Keratinocyte (primary cell): ENCODE measurements around the gene TPO. TPM values are rescaled to one million over a fixed set of nuclear protein-coding genes. Genes with fewer than 3 reads are reported as not detected.

ENCODE experiments used
- DNase-seq: peaks from one replicate; pipeline ENCODE4 v3.0.0-alpha.2; 2011; ENCODE audit warnings: low read depth, missing footprints, low spot score
- FAIRE-seq: peaks from 2 replicates; lab custom pipeline; 2011; peaks lifted over from hg19 to GRCh38; lab: Jason Lieb, UNC
- H2AFZ ChIP-seq: 2 replicates; pipeline ENCODE4 v1.6.0; 2012; ENCODE audit warnings: low read length, control low read depth, inconsistent platforms; ENCODE audit not compliant: control insufficient read depth
- H3K27ac ChIP-seq: 2 replicates; pipeline ENCODE4 v1.5.1; 2011; ENCODE audit warnings: low read length; ENCODE audit not compliant: control insufficient read depth, insufficient read depth
- H3K27me3 ChIP-seq: 3 replicates; pipeline ENCODE4 v1.6.0; 2011; ENCODE audit warnings: low read length; ENCODE audit not compliant: control insufficient read depth, insufficient read depth; ENCODE audit errors: extremely low read depth
- H3K36me3 ChIP-seq, 2 experiments: 2 replicates in 1 of 2; 3 replicates in 1 of 2; pipeline ENCODE4 v1.5.1; 2011; ENCODE audit warnings: low read length in 2 of 2, mild to moderate bottlenecking in 1 of 2; ENCODE audit not compliant: control insufficient read depth in 2 of 2, insufficient read depth in 2 of 2; ENCODE audit errors: extremely low read depth in 1 of 2
- H3K4me1 ChIP-seq: 3 replicates; pipeline ENCODE4 v1.5.1; 2011; ENCODE audit warnings: low read length; ENCODE audit not compliant: control insufficient read depth, insufficient read depth; ENCODE audit errors: extremely low read depth
- H3K4me2 ChIP-seq: 3 replicates; pipeline ENCODE4 v1.6.0; 2011; ENCODE audit warnings: low read depth, low read length; ENCODE audit not compliant: control insufficient read depth, insufficient read depth; ENCODE audit errors: extremely low read depth
- H3K4me3 ChIP-seq, 3 experiments: fragments of 200-600 bp in 1 of 3; sonication (generic) in 1 of 3; 2 replicates in 2 of 3; 3 replicates in 1 of 3; pipeline ENCODE4 v1.5.1; 2011 to 2016; ENCODE audit warnings: low read length in 3 of 3, mild to moderate bottlenecking in 3 of 3, control low read depth in 2 of 3, inconsistent platforms in 1 of 3, low read depth in 1 of 3, mixed read lengths in 1 of 3, mixed run types in 1 of 3, moderate library complexity in 1 of 3; ENCODE audit not compliant: control insufficient read depth in 2 of 3, insufficient read depth in 2 of 3; ENCODE audit errors: extremely low read depth in 1 of 3
- H3K79me2 ChIP-seq: 2 replicates; pipeline ENCODE4 v1.6.0; 2012; ENCODE audit warnings: low read length; ENCODE audit not compliant: control insufficient read depth, insufficient read depth
- H3K9ac ChIP-seq: 3 replicates; pipeline ENCODE4 v1.6.0; 2011; ENCODE audit warnings: low read length; ENCODE audit not compliant: control insufficient read depth, insufficient read depth; ENCODE audit errors: extremely low read depth
- H3K9me1 ChIP-seq: 3 replicates; pipeline ENCODE4 v1.6.0; 2011; ENCODE audit warnings: low read length; ENCODE audit not compliant: control insufficient read depth, insufficient read depth; ENCODE audit errors: extremely low read depth
- H3K9me3 ChIP-seq: 2 replicates; pipeline ENCODE4 v1.5.1; 2012; ENCODE audit warnings: low read depth, low read length; ENCODE audit not compliant: control insufficient read depth
- H4K20me1 ChIP-seq: 3 replicates; pipeline ENCODE4 v1.6.0; 2011; ENCODE audit warnings: low read length; ENCODE audit not compliant: control insufficient read depth, insufficient read depth; ENCODE audit errors: extremely low read depth
- CTCF ChIP-seq, 3 experiments: IDR thresholded peaks in 1 of 3; conservative IDR thresholded peaks in 1 of 3; optimal IDR thresholded peaks in 1 of 3; 2 replicates in 2 of 3; 3 replicates in 1 of 3; pipeline versions ENCODE3 to v1.5.1; 2011; ENCODE audit warnings: low read length in 3 of 3, mild to moderate bottlenecking in 3 of 3, moderate library complexity in 2 of 3, control low read depth in 1 of 3, inconsistent platforms in 1 of 3; ENCODE audit not compliant: insufficient read depth in 2 of 3; ENCODE audit errors: extremely low read depth in 1 of 3
- EZH2 ChIP-seq: IDR thresholded peaks from one replicate; pipeline ENCODE4 v1.6.1; 2012; ENCODE audit warnings: inconsistent platforms, mild to moderate bottlenecking, low read length, moderate library complexity
- dilution Hi-C: fragments of 300-500 bp; cut with MboI; formaldehyde crosslinking; loops from one replicate; pipeline ENCODE4 v1.7.0; 2020; ENCODE audit warnings: low sequenced_read_pairs; ENCODE audit not compliant: extremely low pct_ligation_motif_present
- polyA plus RNA-seq, 5 experiments: library from polyadenylated mRNA; depleted of rRNA in 3 of 5; stranded (reverse) in 3 of 5; stranded (forward) in 1 of 5; unstranded in 1 of 5; fragments of >200 nt; gene quantifications; 1 replicate in 1 of 5; 2 replicates in 3 of 5; 3 replicates in 1 of 5; pipeline versions ENCODE4 v1.2.1 to v1.2.3, GENCODE V29; 2011 to 2012; ENCODE audit warnings: missing spikeins in 2 of 5, low read depth in 1 of 5, low replicate concordance in 1 of 5

Gene TPO
- polyA plus RNA-seq, 1 donor (not counting 4 experiments of a cell fraction or from before 2014, with no cell fraction given) = 0.07 TPM

DNA sequence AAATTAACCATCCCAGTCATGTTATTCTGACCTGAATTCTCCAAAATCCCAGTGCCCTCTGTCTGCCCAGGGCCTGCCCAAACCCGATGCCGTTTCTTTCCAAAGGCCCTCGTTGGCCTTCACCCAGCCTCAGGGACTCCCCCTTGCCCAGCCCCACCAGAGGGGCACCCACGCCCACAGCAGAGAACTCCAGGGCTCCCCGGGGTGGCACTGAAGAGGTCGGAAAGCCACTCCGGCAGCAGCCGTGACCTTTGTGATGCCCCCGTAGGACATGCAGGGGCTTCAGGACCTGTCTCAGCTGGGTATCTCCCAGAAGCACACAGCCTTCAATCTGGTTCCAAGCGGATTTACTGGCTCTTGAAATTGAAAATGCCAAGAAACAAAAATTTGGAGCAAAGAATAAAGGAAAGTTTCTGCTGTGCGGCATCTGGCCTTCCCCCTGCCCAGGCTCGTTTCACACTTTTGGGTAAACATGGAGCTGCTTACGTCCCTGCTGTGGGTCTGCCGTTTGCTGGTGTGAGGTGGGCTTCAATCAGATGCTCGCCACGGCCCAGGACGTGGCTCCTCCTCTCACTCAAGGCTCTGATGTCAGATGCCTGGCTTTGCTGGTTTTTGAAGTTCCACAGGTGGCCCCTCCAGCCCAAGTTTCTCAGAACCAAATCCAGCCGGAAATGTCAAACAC, 101.3 kb downstream of the TPO start:
- no peak for FAIRE-seq
- dilution Hi-C loops = no loop called here
- DNase-seq = no peak
- no peak overlapping the region for H3K27ac ChIP-seq
- no peaks in the 10 kb centered on the region for H3K9me3 ChIP-seq
- H2AFZ ChIP-seq = no peak overlapping the region
- H3K4me1 ChIP-seq = no peaks in the 10 kb centered on the region
- TF ChIP-seq CTCF (optimal IDR thresholded peaks at IDR 0.05 in 1 of 3, IDR thresholded peaks at IDR 0.05 in 1 of 3, conservative IDR thresholded peaks at IDR 0.05 in 1 of 3; ENCODE audit: extremely low read depth in 1 of 3, insufficient read depth in 2 of 3, low read length in 3 of 3) = no peak
- no peak for TF ChIP-seq EZH2
- no peak overlapping the region for H3K9ac ChIP-seq
- H3K9me1 ChIP-seq = no peaks in the 10 kb centered on the region
- H4K20me1 ChIP-seq = no peaks in the 10 kb centered on the region
- no peaks in the 10 kb centered on the region for H3K79me2 ChIP-seq
- no peak overlapping the region for H3K4me2 ChIP-seq
- H3K4me3 ChIP-seq = no peak overlapping the region
- H3K27me3 ChIP-seq = no peaks in the 10 kb centered on the region
- no peaks in the 10 kb centered on the region for H3K36me3 ChIP-seq

DNA sequence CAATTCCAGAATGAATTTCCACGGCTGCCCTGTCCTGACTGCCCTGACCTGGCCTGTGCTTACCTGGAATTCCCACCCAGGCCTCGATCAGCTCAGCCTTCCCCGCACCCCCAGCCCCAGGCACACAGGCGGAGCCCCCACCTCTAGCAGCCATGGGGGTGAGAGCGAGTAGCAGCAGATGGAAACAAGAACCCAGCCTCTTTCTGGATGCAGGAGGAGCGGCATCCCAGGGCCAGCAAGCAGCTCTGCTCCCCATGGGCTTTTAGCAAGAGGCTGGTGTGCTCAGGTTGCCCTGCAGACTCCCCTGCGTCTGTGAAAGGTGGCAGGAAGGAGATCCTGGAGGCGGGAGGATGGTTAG, 101.8 kb downstream of the TPO start:
- Histone ChIP-seq H3K4me2 (no peak overlapping the region), H3K27me3 (no peaks in the 10 kb centered on the region), H3K4me1 (no peaks in the 10 kb centered on the region), H3K9me3 (no peaks in the 10 kb centered on the region), H3K36me3 (no peaks in the 10 kb centered on the region), H3K4me3 (no peak overlapping the region), H3K9me1 (no peaks in the 10 kb centered on the region), H3K9ac (no peak overlapping the region), H3K79me2 (no peaks in the 10 kb centered on the region), H2AFZ (no peak overlapping the region), H4K20me1 (no peaks in the 10 kb centered on the region), H3K27ac (no peak overlapping the region)
- TF ChIP-seq EZH2 (no peak), CTCF (optimal IDR thresholded peaks at IDR 0.05 in 1 of 3, IDR thresholded peaks at IDR 0.05 in 1 of 3, conservative IDR thresholded peaks at IDR 0.05 in 1 of 3; ENCODE audit: extremely low read depth in 1 of 3, insufficient read depth in 2 of 3, low read length in 3 of 3) (no peak)
- dilution Hi-C loops = no loop called here
- DNase-seq (no peak), FAIRE-seq (no peak)
